Calu3 (cell line): ENCODE results near the gene CHRNB2. TPM values are rescaled to one million over a fixed set of nuclear protein-coding genes. Genes with fewer than 3 reads are reported as not detected.

Experiments
- BruUV-seq: library from RNA; stranded (reverse); fragments of 400-500 nt; replicated peaks from 2 replicates; lab custom pipeline; 2021; lab: Mats Ljungman, UMichigan
- CTCF ChIA-PET: fragments of 300-600 bp; sonication (Branson Sonifier 250); formaldehyde crosslinking; loops from one replicate; lab custom pipeline; 2022; ENCODE audit warnings: antibody characterized with exemption; lab: Charles Lee
- DNase-seq: peaks from one replicate; pipeline ENCODE4 v3.0.0; 2022
- H3K27ac Mint-ChIP-seq: one replicate; pipeline ENCODE4 v1.8.0; 2022; ENCODE audit warnings: mixed read lengths; ENCODE audit not compliant: unreplicated experiment
- H3K27me3 Mint-ChIP-seq: one replicate; pipeline ENCODE4 v1.8.0; 2022; ENCODE audit warnings: mixed read lengths; ENCODE audit not compliant: unreplicated experiment
- H3K36me3 Mint-ChIP-seq: one replicate; pipeline ENCODE4 v1.8.0; 2022; ENCODE audit warnings: mild to moderate bottlenecking, moderate library complexity, mixed read lengths; ENCODE audit not compliant: insufficient read depth, unreplicated experiment
- H3K4me1 Mint-ChIP-seq: one replicate; pipeline ENCODE4 v1.8.0; 2022; ENCODE audit warnings: mild to moderate bottlenecking, low read depth, mixed read lengths; ENCODE audit not compliant: unreplicated experiment
- H3K4me3 Mint-ChIP-seq: one replicate; pipeline ENCODE4 v1.8.0; 2022; ENCODE audit warnings: mild to moderate bottlenecking, low read depth, moderate library complexity, mixed read lengths; ENCODE audit not compliant: unreplicated experiment
- H3K9me3 Mint-ChIP-seq: one replicate; pipeline ENCODE4 v1.8.0; 2022; ENCODE audit warnings: low read depth, mixed read lengths; ENCODE audit not compliant: unreplicated experiment
- CTCF ChIP-seq: fragments of 200-600 bp; IDR thresholded peaks from one replicate; pipeline ENCODE4 v1.8.0; 2022; ENCODE audit warnings: antibody characterized with exemption; ENCODE audit not compliant: unreplicated experiment
- intact Hi-C: fragments of 100-400 bp; cut with micrococcal nuclease; formaldehyde crosslinking; loops from one replicate; pipeline ENCODE4 v1.10.0; 2022; ENCODE audit not compliant: unreplicated experiment
- total RNA-seq: library from RNA; stranded (reverse); gene quantifications from 2 replicates; pipeline ENCODE4 v1.2.3, GENCODE V29; 2022

The CHRNB2 gene
- total RNA-seq, 1 experiment from 2014 or later = 0.07 TPM

GRCh38 chr1:154582885-154583284, 15.3 kb downstream of the CHRNB2 start:
- no peak overlapping the region for H3K27ac Mint-ChIP-seq
- no peak overlapping the region for H3K4me3 Mint-ChIP-seq
- TF ChIP-seq CTCF = no peak
- intact Hi-C loops = no loop called here
- CTCF ChIA-PET = no interaction called here
- H3K9me3 Mint-ChIP-seq = no peaks in the 10 kb centered on the region
- H3K27me3 Mint-ChIP-seq = no peaks in the 10 kb centered on the region
- peaks cover 69% of the 10 kb centered on the region for H3K36me3 Mint-ChIP-seq
- no peak for DNase-seq
- BruUV-seq = no TSS peak
- no peaks in the 10 kb centered on the region for H3K4me1 Mint-ChIP-seq

GRCh38 chr1:154583773-154584172, 16.2 kb downstream of the CHRNB2 start:
- no peaks in the 10 kb centered on the region for H3K9me3 Mint-ChIP-seq
- TF ChIP-seq CTCF = no peak
- no peaks in the 10 kb centered on the region for H3K27me3 Mint-ChIP-seq
- peaks cover 75% of the 10 kb centered on the region for H3K36me3 Mint-ChIP-seq
- no peak overlapping the region for H3K27ac Mint-ChIP-seq
- DNase-seq = no peak
- CTCF ChIA-PET = no interaction called here
- intact Hi-C loops = no loop called here
- no peak overlapping the region for H3K4me3 Mint-ChIP-seq
- no peaks in the 10 kb centered on the region for H3K4me1 Mint-ChIP-seq
- BruUV-seq = no TSS peak

GRCh38 chr1:154584267-154584994, 16.9 kb downstream of the CHRNB2 start:
- TF ChIP-seq CTCF = no peak
- no TSS peak for BruUV-seq
- H3K4me1 Mint-ChIP-seq = no peaks in the 10 kb centered on the region
- no peaks in the 10 kb centered on the region for H3K9me3 Mint-ChIP-seq
- no peaks in the 10 kb centered on the region for H3K27me3 Mint-ChIP-seq
- no peak overlapping the region for H3K27ac Mint-ChIP-seq
- no peak for DNase-seq
- CTCF ChIA-PET = interaction anchor here (0.5 kb wide), 1 partner anchor 703 kb away, joined by 8 read pairs; no protein-coding TSS in a partner anchor
- intact Hi-C loops = no loop called here
- H3K4me3 Mint-ChIP-seq = no peak overlapping the region
- H3K36me3 Mint-ChIP-seq = peaks cover 76% of the 10 kb centered on the region

- no peak for TF ChIP-seq CTCF
- H3K4me1 Mint-ChIP-seq = no peaks in the 10 kb centered on the region
- intact Hi-C loops = no loop called here
- H3K27me3 Mint-ChIP-seq = no peaks in the 10 kb centered on the region
- BruUV-seq = no TSS peak
- CTCF ChIA-PET = no interaction called here
- no peak for DNase-seq
- no peaks in the 10 kb centered on the region for H3K9me3 Mint-ChIP-seq
- H3K36me3 Mint-ChIP-seq = peaks cover 67% of the 10 kb centered on the region
- H3K27ac Mint-ChIP-seq = no peak overlapping the region
- H3K4me3 Mint-ChIP-seq = no peak overlapping the region
Measured at GRCh38 chr1:154586231-154586630, 18.7 kb downstream of the CHRNB2 start.
